SK-N-MC (cell line): ENCODE results near the gene DDX39A.

Experiments
- DNase-seq: peaks from one replicate; pipeline ENCODE4 v3.0.0-alpha.2; 2011; ENCODE audit warnings: low read depth, low spot score
- H3K27ac ChIP-seq: fragments of 200-600 bp; sonication (generic); 2 replicates; pipeline ENCODE4 v1.5.1; 2016; ENCODE audit warnings: mixed run types
- H3K36me3 ChIP-seq: fragments of 200-600 bp; sonication (generic); 2 replicates; pipeline ENCODE4 v1.6.1; 2017; ENCODE audit warnings: antibody characterized with exemption, low read length, mixed read lengths; ENCODE audit not compliant: insufficient read depth
- H3K4me3 ChIP-seq: fragments of 200-600 bp; sonication (generic); 2 replicates; pipeline ENCODE4 v1.5.1; 2016
- H3K9ac ChIP-seq: fragments of 200-600 bp; sonication (generic); 2 replicates; pipeline ENCODE4 v1.8.0; 2017; ENCODE audit warnings: mixed run types, mixed read lengths; ENCODE audit not compliant: insufficient read length
- H3K9me3 ChIP-seq: fragments of 200-600 bp; sonication (generic); 2 replicates; pipeline ENCODE4 v1.6.1; 2017; ENCODE audit warnings: low read depth, mild to moderate bottlenecking, antibody characterized with exemption, low read length, moderate library complexity, mixed read lengths
- EZH2 ChIP-seq: fragments of 200-600 bp; sonication (generic); IDR thresholded peaks from one replicate; pipeline ENCODE4 v1.6.1; 2017; ENCODE audit warnings: antibody characterized with exemption
- FOXP2 ChIP-seq: optimal IDR thresholded peaks from 2 replicates; pipeline ENCODE3; 2011; ENCODE audit warnings: mild to moderate bottlenecking, moderate library complexity; ENCODE audit not compliant: insufficient read depth; ENCODE audit errors: extremely low read length, control extremely low read depth
- POLR2AphosphoS5 ChIP-seq: IDR thresholded peaks from 2 replicates; pipeline ENCODE4 v1.6.1; 2012; ENCODE audit warnings: mild to moderate bottlenecking, low read depth, low read length, borderline replicate concordance

Gene DDX39A

GRCh38 chr19:14428882-14429416 is 9.8 kb upstream of the DDX39A start:
- TF ChIP-seq EZH2 (no peak), POLR2AphosphoS5 (no peak), FOXP2 (no peak)
- Histone ChIP-seq H3K9ac (no peak overlapping the region), H3K4me3 (no peak overlapping the region), H3K27ac (no peak overlapping the region), H3K36me3 (no peaks in the 10 kb centered on the region), H3K9me3 (no peaks in the 10 kb centered on the region)
- DNase-seq, result no peak

- Histone ChIP-seq H3K9me3 (no peaks in the 10 kb centered on the region), H3K36me3 (no peaks in the 10 kb centered on the region)
- DNase-seq, result no peak
Measured at GRCh38 chr19:14427461-14427860, 8.3 kb upstream of the DDX39A start.

GRCh38 chr19:14425696-14426138 is 6.6 kb upstream of the DDX39A start:
- Histone ChIP-seq H3K36me3 (no peaks in the 10 kb centered on the region), H3K9ac (no peak overlapping the region), H3K4me3 (no peak overlapping the region), H3K27ac (no peak overlapping the region), H3K9me3 (no peaks in the 10 kb centered on the region)
- TF ChIP-seq EZH2, result no peak
- TF ChIP-seq FOXP2, result no peak
- DNase-seq, result no peak

More at GRCh38 chr19:14427461-14427860, 8.3 kb upstream of the DDX39A start:
- no peak overlapping the region for H3K9ac ChIP-seq
- H3K27ac ChIP-seq, result no peak overlapping the region
- no peak for TF ChIP-seq POLR2AphosphoS5
- no peak overlapping the region for H3K4me3 ChIP-seq

- H3K36me3 ChIP-seq, result peaks cover 27% of the 10 kb centered on the region
- H3K9me3 ChIP-seq, result no peaks in the 10 kb centered on the region
- TF ChIP-seq POLR2AphosphoS5, result no peak
- TF ChIP-seq EZH2, result no peak
- no peak for TF ChIP-seq FOXP2
- H3K4me3 ChIP-seq, result peak overlapping the region; percentile 100
- H3K27ac ChIP-seq, result peak overlapping the region; percentile 95
- H3K9ac ChIP-seq, result peak overlapping the region; percentile 98
- DNase-seq, result no peak
Measured at GRCh38 chr19:14418856-14419105, 360 bp downstream of the DDX39A start.

GRCh38 chr19:14416817-14417231 is 2.3 kb downstream of the DDX39A start:
- DNase-seq, result no peak
- H3K4me3 ChIP-seq, result peak overlapping the region; percentile 100
- H3K27ac ChIP-seq, result 0 out of 2 replicates have a peak overlapping the region, but pooled peaks have one; percentile 31
- TF ChIP-seq POLR2AphosphoS5, result no peak
- TF ChIP-seq FOXP2, result no peak
- TF ChIP-seq EZH2, result no peak
- no peaks in the 10 kb centered on the region for H3K9me3 ChIP-seq
- peak overlapping the region; percentile 28 for H3K9ac ChIP-seq
- H3K36me3 ChIP-seq, result peaks cover 47% of the 10 kb centered on the region

GRCh38 chr19:14414926-14415690 is 4.0 kb downstream of the DDX39A start:
- TF ChIP-seq POLR2AphosphoS5 (no peak), FOXP2 (no peak), EZH2 (no peak)
- no peak for DNase-seq
- H3K27ac ChIP-seq, result peak overlapping the region; percentile 31; the same call in 1 of the 2 replicates
- H3K4me3 ChIP-seq, result no peak overlapping the region
- peaks cover 64% of the 10 kb centered on the region for H3K36me3 ChIP-seq
- no peak overlapping the region for H3K9ac ChIP-seq
- H3K9me3 ChIP-seq, result no peaks in the 10 kb centered on the region

GRCh38 chr19:14413693-14414181 is 5.4 kb downstream of the DDX39A start:
- Histone ChIP-seq H3K9ac (no peak overlapping the region), H3K4me3 (no peak overlapping the region), H3K27ac (no peak overlapping the region), H3K9me3 (no peaks in the 10 kb centered on the region), H3K36me3 (peaks cover 78% of the 10 kb centered on the region)
- TF ChIP-seq FOXP2, result no peak
- TF ChIP-seq EZH2, result no peak
- peak; percentile 6; the same call in 1 of the 2 replicates for TF ChIP-seq POLR2AphosphoS5
- DNase-seq, result no peak

- DNase-seq, result no peak
- no peak overlapping the region for H3K27ac ChIP-seq
- H3K36me3 ChIP-seq, result peaks cover 84% of the 10 kb centered on the region
Measured at GRCh38 chr19:14412996-14413692, 6.0 kb downstream of the DDX39A start.

More at GRCh38 chr19:14412996-14413692, 6.0 kb downstream of the DDX39A start:
- Histone ChIP-seq H3K9me3 (no peaks in the 10 kb centered on the region), H3K9ac (no peak overlapping the region), H3K4me3 (no peak overlapping the region)
- TF ChIP-seq EZH2 (no peak), POLR2AphosphoS5 (no peak), FOXP2 (no peak)
